UCSD-AML1 (cell line): ENCODE measurements around the gene RAD9B.
"Not testable (repeated sequence)": the region's sequence is repeated elsewhere in the genome, so short reads cannot be mapped to it uniquely, and the experiment has no call there.

Source experiments
- DNase-seq: peaks from one replicate; lab custom pipeline; 2025; ENCODE audit not compliant: unreplicated experiment; lab: John Stamatoyannopoulos, UW

Gene RAD9B

DNA sequence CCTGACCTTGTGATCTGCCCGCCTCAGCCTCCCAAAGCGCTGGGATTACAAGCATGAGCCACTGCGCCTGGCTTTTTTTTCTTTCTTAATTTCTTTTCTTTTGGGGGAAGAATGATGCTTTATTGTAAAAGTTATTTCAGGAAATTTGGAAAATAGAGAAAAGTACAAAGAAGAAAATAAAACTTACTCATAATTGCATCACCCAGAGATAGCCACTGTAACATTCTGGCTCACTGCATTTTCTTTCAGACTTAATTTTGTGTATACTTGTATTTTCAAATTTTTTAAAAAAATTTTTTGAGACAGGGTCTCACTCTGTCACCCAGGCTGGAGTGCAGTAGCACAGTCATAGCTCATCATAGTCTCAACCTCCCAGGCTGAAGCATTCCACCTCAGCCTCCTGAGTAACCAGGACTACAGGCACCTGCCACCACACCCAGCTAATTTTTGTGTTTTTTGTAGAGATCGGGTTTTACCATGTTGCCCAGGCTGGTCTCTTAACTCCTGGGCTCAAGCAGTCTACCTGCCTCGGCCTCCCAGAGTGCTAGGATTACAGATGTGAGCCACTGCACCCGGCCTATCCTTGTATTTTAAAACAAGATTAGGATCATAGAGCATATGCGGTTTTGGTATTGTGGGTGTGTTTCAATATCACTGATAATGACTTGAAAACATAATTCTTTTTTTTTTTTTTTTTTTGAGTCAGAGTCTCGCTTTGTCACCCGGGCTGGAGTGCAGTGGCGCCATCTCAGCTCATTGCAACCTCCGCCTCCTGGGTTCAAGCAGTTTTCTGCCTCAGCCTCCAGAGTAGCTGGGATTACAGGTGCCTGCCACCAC is 19.0 kb downstream of the RAD9B start:
- not testable (repeated sequence) for DNase-seq

DNA sequence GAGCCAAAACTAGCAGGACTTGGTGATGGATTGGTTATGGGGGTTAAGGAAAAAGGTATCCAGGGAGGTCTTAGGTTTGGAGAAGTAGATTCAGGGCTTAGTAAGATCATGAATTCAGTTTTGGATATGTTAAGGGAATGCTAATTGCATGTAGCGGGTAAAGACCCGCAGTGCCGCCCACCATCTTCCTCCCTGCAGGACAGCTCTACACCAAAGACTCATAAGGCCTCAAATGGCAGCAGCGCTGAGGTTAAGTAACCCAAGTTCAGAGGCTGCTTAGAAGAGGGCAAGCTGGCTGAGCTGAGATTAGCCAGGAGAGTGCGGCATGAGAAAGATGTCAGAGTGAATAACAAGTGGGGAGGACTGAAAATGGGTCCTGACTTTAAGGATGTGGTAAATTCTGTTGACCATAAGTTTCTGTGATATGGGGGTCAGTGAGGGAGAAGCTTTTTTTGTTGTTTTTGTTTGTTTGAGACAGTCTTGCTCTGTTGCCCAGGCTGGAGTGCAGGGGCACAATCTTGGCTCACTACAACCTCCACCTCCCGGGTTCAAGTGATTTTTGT is 26.2 kb downstream of the RAD9B start:
- no peak for DNase-seq

DNA sequence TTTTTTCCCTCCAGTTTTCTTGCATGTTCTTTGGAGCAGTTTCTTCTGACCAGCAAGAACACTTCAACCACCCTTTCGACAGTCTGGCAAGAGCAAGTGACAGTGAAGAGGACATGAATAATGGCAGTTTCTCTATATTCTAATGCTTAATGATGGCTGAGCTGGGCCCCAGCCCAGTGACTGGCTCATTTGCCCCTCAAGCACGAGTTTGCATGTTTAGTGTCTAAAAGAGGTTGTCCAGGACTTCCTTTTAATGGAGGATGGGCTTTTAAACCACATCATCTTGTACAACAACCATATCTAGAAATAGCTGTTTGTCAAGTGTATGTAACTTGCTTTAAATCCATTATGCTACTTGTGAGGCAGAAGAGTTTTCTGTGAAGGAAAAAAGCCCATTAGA is 28.4 kb downstream of the RAD9B start:
- DNase-seq = no peak

DNA sequence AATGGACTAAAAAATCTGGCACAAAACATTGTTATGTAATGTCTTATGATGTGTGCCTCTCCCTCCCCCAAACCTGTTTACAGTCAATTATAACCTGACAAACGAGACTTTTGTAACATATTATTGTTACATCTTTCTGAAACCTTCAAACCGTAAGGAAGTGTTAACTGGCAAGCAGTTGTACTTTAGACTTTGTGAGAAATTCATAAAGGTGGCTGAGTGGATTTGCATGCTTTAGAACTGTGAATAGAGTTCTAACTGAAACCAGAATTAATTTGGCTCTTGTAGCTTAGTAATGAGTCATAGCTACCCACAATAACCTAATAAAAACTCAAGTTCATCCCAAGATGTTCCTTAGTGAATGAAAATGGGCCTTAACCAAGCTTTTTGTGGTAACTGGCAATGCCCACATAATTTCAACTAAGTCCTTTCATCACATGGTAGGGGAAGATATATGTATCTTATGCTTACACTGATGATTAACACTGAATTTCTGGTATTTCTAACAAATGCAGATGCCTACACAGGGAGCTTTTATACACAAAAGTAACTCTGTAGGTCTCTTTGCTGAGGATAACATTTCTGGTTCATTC is 29.7 kb downstream of the RAD9B start:
- no peak for DNase-seq

DNA sequence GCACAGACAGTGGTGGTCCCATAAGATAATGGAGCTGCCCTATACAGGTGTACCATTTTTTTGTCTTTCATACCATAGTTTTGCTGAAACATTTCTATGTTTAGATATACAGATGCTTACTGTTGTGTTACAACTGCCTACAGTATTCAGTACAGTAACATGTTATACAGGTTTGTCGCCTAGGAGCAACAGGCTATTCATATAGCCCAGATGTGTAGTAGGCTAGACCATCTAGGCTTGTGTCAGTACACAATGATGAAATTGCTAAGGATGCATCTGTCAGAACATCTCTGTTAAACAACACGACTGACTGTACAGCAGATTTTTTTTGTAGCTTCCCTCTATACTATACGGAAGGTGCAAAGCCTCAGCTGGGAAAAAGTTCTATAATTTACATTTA is 30.5 kb downstream of the RAD9B start:
- no peak for DNase-seq

DNA sequence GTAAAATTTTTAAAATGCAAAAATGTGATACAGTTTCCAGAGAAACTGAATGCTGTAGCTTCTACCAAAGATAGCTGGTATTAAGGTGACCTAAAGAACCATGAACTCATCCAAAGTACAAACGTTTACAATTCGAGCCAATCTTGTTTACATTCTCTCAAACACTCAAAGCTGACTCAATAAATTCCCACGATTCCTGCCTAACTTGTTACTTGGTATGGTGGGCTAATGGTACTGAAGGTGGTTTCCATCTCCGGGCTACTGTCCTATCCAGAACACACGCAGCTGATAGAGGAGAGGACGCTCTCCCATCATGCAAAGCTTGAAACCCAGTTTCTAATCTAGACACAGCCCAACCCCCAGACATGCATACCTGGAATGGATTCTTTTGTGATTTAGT is 31.5 kb downstream of the RAD9B start:
- DNase-seq = no peak

DNA sequence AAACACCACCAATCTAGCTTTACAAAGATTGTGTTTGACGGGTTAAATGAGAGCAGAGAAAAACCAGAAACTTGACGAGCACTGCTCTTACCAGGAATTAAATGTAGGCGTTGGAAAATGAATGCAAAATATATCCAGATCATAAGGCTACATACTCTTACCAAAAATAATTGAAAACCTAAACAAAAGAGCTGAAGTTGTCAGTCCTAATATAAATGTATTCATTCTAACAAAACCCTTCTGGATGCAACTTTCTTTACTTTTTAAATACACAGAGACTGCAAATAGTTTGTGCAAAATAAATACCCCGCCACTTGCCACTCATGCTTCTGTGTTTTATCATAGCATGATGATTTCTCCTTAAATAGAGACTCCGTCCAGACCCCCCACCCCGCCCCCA is 32.7 kb downstream of the RAD9B start:
- no peak for DNase-seq

DNA sequence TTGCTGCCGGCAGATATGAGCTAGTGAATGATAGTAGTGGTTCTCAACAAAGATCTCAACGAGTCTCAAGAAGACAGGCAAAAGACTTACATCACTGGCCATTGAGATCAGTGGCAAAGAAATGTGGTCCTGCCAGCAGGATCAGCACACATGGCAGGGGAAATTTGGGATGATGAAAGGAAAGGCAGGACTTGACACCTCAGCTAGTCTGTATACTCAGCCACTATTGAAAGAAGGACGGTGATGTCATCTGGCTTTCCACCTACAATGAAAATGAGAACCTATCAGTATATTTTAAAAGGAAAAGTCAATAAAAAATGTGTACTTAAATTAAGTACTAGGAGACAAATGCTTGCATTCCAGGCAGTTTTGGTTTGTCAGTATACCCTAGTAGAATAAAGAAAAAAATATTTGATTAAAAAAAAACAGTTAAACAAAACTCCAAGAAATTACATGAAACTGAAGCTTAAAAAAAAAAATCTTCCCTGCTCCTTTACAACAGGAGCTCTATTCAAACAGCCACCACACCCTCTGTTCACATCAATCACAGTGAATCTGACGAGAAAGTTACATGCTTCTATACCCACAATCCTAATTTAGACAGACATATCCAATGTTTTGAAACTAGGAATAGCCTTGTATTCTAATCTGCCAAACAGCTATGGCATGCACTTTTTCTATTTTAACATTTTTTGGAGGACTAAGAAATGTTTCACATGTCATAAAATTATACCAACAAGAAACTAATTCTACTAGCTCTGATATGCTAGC is 34.9 kb downstream of the RAD9B start:
- no peak for DNase-seq

DNA sequence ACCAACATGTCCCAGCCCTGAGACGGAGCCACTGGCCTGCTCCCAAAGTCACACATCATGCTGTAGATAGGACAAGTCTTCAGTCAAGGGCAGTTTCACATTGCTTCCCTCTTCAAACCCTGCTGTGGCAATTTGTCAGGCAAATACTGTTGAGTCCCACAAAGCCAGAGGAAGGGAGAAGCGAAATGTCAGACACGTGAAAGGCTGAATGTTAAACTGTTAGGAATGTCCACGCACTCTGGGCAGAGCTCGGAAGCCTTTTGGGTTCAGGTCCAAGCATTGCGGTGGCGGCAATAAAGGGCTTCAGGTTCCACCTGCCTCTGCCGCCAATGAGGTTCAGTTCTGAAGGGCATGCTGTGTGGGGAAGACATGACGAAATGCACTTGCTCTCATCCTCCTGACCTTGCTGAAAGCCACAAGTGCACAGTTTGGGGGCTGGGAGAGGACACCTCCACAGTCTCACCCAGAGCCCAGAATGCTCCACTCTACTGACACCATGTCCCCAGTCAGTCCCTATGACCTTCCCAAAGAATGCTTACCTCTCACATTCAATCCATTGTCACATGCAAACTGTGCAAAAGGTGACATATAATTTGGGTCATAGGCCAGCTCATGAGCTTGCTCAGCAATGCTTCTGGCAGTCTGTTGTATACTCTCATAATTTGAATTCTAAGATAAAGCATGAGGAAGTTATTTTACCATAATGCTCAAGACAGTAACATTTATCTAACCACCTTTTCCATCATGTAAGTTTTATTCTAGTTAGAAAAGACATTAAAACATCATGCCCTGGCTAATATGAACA is 35.7 kb downstream of the RAD9B start:
- no peak for DNase-seq

DNA sequence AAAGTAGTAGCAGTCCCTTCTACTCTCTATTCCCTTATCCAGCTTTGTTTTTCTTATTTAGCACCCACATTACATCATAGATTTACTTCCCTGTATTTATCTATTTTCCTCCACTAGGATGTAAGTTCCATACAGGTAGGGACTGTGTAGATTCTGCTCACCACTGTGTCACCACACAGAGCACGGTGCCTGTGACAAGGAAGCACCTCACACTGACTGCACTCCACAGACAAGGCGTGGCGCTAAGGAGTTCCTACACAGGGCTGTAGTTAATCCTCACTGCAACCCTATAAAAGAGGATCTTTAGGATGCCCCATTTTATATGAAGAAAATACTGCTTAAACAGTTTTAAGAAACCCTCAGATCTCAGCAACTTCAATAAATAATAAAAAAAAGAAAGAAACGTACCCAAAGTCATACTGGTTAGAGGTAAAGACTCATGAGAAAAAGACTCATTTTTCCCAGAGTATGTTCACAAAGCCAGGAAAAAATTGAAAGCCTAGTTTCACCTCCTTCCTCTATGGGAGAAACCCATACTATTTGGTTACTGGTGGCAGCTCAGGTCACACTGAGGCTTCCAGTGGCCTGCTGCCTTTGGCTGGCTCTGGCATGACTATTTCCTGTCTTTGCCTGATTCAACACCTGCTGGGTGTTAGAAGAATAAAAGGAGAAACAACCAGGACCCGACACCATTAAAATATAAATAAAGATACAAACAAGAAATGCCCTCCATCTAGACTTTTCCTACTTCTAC is 36.9 kb downstream of the RAD9B start:
- no peak for DNase-seq

DNA sequence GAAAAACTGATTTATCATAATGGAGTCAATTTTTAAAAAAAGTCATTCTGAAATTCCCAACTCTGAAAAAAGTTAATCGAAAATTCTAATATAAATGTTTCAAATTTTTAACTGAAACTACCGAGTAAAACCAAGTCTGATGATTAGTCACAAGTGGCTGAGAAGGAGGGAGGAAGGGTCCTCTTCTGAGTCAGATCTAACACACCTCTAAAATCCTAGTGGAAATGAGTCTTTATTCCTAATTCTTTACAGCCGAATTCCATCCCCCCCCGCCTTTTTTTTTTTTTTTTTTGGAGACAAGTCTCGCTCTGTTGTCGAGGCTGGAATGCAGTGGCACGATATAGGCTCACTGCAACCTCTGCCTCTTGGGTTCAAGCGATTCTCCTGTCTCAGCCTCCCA is 37.9 kb downstream of the RAD9B start:
- no peak for DNase-seq

DNA sequence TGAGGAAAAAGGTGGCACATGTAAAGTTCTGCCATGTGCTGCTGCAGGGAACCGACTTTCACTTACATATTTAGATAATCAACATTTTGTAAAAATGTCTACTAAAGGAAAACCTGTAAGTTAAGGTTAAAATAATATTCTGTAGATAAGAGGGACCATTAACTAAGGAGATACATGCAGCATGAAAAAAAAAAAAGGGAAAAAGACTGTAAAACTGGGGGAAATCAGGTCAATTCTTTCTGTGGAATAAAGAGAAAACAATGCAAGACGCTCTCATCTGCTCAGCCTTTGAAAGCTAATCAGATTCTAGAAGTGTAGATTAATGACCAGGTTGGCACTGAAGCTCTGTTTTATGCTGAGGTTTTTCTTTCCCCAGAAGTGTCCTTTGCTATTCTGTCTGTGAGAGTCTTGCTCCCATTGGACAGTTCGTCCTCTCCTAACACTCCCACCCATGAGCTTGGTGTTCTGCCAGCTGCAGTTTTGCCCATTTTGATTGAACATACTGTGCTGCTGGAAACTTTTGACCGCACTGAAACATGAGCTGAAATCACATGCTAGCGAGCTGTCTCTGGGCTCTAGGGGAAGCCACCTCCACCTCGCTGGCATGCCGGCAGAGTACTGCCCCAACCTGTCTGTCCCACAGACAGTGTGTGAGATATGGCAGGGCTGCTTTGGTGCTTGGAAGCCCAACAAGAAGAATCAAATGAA is 41.3 kb downstream of the RAD9B start:
- DNase-seq = no peak

DNA sequence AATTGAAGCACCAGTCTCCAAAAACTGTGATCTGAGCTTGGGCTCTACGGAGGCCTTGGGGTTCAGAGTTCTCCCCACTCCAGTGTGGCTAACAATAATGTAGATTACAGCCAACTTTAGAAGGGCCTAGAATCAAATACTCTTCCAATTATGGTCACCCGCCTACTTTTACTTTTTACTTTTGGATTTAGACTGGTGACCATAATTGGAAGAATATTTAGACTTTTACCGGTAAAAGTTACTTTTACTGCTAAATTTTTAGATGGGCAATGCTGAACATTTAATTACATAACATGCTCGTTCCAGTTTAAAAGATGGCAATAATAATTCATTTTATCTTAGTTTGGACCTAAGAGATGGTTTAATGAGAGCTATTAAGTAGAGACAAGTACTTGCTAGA is 41.8 kb downstream of the RAD9B start:
- no peak for DNase-seq

DNA sequence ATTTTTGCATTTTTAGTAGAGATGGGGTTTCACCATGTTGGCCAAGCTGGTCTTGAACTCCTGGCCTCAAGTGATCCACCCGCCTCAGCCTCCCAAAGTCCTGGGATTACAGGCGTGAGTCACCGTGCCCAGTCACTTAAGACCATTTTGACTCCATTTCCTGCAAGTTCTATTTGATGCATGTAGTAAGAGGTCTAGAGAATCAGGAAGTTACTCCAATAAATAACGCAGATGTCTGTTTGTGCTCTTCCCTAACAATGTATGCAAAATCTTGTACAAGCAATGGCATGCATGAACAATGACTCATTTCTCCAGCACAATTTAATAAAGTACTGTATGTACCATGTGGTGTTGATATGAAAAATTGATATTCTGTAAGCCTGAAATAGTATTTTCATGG is 43.1 kb downstream of the RAD9B start:
- DNase-seq = not testable (repeated sequence)

DNA sequence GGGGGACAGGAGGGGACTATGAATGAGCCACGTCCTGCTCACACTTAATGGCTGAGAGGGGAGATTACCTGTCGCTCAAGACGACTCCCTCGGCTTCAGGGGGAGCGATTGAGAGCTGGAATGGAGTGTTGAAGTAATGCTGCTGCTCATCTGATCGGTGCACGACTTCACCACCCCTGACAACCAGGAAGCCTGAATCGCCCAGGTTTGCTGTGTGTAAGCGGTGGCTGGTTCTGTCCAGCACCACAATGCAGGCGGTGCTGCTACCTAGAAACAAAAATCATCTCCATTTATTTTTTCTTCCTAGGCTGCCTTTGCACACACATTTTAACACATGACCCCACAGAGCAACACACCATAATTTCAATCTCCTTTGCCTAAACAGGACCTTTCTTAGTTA is 43.7 kb downstream of the RAD9B start:
- DNase-seq = no peak

DNA sequence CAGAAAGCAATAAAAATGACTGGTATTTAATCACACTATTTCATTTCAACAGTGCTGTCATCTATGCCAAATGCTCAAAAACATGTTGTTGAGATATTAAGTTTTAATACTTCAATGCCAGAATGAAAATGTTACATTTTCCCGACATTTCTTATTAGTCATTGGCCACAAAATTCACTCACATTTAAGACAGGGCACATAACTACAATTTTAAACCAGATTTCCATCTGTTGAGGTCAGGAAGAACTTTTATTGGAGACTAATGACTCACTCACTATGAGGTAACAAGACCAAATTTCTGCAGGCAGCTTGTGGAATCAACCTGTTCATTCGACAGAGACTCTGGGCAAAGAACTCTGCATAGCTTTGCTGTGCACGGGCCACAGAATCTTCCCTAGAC is 44.2 kb downstream of the RAD9B start:
- no peak for DNase-seq

DNA sequence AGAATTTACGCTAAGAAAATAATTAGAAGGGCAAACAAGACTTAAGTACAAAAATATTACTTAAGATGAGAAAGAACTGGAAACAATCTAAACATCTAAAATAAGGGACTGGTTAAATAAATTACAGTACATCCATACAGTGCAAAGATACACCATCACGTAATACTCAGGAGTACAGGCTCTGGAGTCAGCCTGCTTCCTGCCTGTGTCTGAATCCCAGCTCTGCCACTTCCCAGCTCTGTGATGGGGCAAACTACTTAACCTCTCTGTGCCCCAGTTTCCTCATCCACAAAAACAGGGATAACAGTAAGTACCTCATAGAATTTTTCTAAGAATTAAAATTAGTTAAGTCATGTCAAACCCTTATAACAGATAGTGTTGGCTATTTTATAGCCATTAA is 45.0 kb downstream of the RAD9B start:
- DNase-seq = no peak

DNA sequence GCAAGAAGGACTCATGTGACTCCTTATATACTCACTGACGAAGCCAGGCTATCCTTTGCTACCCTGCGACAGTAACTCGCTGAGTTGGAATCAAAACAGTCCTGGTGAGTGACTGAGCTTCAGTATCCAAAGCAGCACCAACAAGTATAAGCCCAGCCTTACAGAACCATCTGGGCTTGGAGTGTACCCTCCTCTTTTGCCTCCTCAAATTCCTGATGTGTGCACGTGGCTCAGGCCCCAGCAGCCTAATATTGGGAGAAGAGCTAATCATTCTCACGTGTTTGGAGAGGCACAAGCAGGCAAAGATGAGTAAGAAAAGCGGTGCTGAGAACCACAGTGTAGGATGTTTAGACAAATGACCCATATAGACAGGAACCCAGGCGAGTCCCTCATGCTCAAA is 46.5 kb downstream of the RAD9B start:
- no peak for DNase-seq

DNA sequence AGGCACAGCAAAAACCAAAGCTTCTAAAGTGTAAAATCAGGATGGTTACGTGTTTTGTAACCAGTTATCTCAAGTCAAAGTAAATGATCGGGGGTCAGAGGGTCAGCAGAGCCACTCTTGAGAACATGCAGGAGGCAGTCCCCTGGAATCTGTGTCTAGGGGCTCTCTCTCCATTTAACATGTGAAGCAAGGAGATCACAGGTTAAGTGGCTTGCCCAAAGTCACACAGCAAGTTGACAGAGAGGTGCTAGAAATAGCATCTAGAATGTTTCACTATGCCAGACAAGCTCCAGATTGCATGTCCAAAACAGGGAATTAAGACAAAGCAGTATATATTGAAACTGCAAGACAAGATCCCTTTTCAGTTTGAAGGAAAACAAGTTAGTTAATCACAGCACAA is 47.6 kb downstream of the RAD9B start:
- no peak for DNase-seq

DNA sequence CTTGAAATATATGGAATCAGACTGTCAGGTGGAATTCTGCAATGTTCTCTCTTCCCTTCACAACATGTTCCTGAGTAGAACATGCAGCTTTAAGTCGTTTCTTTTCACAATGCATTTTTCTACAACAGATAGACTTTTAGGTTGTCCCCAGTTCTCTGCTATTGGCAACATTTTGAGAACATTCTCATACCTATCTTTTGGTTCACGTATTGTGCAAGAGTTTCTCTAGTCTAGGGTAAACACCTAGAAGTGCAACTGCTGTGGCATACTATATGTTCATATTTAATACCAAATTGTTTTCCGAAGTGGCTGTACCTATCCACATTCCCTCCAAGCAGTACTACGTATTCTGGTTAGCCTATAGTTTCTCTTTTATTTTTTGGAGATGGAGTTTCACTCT is 48.9 kb downstream of the RAD9B start:
- no peak for DNase-seq
